HG02678 (cell line): ENCODE data around the gene CES4A.
"Not testable (repeated sequence)": the region's sequence is repeated elsewhere in the genome, so short reads cannot be mapped to it uniquely, and the experiment has no call there.

ENCODE experiments used
- ATAC-seq: cut with Tn5 transposase; IDR thresholded peaks from one replicate; pipeline ENCODE4 v1.9.1; 2021; ENCODE audit warnings: mild to moderate bottlenecking, moderate library complexity; ENCODE audit not compliant: unreplicated experiment

The CES4A gene

DNA sequence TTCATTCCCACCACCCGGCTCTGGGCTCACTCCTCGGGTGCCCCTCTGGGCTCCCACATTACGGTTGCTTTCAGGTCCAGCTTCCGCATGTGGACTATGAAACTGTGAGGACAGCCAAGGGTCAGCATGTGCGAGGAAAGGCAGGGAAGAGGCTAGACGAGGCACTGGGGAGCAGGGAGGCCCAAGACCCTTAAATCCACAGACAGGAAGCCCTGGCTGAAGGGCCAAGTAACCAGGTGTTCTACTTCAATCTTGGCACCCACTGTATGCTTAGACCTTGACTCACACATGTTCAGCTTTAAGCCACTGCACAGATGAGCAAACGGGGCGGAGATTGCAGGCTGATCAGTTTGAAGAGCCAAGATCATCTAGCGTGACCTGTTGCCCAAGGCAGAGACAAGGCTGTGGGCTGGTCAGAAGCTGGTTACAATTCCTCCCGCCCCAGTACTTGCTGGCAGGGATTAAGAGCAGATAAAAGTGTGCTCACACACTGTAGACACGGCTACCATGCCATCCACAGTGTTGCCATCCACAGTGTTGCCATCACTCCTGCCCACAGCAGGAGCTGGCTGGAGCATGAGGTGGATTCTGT is at the start of gene CES4A:
CES4A (plus strand) TSS at position 393 of the 592 bp plus-strand sequence; CDS start at position 577, 184 bp downstream.
- no peak for ATAC-seq

DNA sequence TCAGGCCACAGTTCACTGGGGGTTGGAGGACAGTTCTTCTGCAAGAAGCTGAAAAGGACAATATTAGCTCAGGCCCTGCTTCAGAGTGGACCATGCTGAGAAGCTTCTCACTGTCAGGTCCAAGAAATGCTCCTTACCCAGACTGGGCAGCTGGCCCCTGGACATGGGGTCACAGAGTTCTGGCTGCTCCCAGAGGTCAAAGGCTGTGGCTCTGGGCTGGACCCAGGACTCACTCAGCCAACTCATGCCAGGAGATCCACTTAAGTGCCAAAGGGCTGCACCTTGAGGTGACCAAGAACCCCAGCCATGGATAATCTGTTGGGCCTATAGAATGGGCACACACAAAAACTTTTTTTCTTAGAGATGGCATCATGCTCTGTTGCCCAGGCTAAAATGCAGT is 49.0 kb upstream of the CES4A start:
- no peak for ATAC-seq

DNA sequence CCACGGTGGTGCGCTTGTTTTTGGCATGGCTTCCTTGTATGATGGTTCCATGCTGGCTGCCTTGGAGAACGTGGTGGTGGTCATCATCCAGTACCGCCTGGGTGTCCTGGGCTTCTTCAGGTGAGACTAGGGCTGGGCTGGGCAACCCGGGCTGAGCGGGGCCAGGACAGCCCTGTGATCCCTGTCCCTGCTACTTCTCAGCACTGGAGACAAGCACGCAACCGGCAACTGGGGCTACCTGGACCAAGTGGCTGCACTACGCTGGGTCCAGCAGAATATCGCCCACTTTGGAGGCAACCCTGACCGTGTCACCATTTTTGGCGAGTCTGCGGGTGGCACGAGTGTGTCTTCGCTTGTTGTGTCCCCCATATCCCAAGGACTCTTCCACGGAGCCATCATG is 48.2 kb upstream of the CES4A start:
- no peak for ATAC-seq

DNA sequence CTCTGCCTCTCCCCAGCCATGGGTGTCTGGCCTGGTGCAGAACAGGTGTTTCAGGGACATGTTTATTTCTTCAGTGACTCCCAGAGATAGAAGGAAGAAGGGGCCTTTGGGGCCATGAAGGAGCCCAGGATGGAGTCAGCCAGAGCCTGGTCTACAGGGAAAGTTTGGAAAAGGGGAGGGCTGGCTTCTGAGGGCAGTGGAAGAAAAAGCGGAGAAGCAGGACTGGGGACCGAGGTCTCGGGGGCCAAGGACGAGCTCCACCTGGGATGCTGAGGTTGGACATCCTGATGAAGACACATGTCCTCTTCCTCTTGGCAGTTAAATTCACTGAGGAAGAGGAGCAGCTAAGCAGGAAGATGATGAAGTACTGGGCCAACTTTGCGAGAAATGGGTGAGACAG is 45.4 kb upstream of the CES4A start:
- ATAC-seq = no peak

DNA sequence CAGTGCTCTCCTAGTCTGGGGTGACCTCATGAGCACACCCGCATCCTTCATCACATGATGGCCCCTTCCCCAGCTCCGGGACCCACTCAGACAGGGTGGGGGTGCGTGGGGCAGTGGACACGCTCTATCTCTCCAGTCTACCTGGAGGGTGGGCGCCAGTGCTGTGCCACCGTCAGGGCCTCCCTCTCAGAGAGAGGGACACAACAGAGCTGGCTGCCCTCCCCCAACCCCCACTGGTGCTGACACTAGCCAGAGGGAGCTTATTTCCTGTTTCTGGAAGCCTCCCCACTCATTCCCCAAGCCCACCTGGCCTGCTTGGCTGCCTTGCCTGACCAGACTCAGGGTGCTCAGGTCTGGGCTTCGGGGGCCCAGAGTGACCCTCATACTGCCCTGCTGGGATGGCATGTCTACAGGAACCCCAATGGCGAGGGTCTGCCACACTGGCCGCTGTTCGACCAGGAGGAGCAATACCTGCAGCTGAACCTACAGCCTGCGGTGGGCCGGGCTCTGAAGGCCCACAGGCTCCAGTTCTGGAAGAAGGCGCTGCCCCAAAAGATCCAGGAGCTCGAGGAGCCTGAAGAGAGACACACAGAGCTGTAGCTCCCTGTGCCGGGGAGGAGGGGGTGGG is 44.8 kb upstream of the CES4A start:
- ATAC-seq = no peak

DNA sequence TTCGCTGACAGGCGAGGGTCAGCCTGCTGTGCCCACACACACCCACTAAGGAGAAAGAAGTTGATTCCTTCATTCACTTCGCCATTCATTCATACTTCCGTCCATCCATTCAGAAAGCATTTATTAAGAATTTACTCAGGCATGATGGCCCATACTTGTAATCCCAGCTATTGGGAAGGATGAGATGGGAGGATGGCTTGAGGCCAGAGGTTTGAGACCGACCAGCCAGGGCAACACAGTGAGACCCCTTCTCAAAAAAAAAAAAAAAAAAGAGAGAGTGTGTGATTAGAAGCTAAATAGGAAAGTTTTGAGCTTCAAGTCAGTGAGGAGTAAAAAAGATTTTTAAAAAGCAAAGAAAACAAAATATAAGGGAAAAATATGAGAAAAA is 44.3 kb upstream of the CES4A start:
- no peak for ATAC-seq

DNA sequence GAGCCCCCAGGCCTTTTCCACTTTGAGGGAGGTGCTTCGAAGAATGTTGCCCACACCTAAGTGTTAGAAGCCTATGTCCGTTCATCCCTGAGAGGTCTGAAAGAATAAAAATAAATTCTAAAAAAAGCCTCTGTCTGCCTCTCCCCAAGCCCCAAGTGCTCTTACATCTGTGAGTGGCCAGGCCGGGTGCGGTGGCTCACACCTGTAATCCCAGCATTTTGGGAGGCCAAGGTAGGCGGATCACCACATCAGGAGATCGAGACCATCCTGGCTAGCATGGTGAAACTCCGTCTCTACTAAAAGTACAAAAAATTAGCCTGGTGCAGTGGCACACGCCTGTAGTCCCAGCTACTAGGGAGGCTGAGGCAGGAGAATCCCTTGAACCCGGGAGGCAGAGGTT is 43.4 kb upstream of the CES4A start:
- ATAC-seq = not testable (repeated sequence)

DNA sequence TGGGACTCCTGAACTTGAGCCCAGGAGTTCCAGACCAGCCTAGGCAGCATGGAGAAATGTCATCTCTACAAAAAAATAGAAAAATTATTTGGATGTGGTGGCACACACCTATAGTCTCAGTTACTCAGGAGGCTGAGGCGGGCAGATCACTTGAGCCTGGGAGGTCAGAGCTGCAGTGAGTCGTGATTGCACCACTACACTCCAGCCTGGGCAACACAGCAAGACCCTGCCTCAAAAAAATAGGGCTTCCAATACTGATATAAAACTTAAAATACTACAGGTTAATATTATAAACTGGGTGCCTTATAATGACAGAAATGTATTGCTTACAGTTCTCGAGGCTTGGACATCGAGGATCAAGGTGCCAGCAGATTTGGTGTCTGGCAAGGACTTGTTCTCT is 42.5 kb upstream of the CES4A start:
- no peak for ATAC-seq

DNA sequence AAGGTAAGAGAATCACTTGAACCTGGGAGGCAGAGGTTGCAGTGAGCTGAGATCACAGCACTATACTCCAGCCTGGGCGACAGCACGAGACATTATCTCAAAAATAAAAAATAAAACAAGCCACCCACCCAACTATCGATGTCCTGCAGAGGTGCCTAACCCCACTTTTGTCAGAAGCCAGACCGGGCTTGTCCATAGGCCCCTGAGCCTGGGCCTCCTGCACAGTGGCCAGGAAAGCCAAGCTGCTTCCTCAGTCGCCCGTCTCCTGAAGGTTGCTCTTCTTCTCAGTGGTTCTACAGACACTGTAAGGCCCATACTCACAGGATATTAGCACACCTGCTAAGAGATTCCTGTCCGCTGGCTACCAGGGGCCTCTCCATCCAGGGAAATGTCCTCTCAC is 41.8 kb upstream of the CES4A start:
- no peak for ATAC-seq

DNA sequence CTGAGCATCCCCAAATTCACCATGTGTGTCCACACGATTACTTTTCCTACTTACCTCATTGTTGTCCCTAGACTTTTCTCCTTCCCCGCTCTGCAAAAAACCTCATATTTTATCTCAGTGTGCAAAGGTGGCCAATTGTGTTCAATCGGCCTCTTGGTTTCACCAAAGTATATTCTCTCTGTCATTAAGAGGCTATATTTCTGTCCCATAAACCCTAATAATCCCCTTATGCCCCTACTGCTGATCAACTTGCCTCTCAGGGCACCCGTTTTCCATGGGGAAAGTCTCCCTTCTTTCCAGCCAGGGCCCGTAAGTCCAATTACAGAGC is 41.5 kb upstream of the CES4A start:
- no peak for ATAC-seq

DNA sequence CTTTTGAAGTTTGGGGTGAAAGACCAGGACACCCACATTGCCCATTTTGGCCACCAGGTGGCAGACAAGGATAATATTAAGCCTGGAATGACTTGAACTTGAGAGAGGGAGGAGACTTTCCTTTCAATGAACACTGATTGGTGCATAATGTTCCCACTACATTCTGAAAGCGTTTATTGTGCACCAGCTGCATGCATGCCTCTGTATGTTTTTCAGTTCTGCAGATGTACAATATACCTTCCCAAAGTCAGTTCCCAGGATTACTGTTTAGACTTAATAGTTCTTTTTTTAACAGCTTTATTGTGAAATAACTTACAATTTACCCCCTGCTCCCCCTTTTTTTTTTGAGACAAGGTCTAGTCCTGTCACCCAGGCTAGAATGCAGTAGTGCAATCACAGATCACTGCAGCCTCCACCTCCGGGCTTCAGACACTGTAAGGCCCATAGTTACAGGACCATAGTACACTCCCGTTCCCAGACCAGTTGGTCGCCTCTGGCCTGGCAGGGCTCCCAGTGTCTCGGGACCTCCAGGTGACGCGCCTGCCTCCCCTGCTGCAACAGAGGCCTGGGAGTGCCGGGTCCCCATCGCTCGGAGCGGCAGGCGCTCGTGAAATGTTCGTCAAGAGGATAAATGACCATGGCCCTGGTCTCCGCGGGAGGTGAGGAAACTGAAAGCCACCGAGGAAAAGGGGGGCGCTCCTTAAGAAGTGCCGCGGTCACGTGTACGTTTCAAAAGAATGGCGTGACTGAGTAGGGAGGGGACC is 40.9 kb upstream of the CES4A start:
- no peak for ATAC-seq

DNA sequence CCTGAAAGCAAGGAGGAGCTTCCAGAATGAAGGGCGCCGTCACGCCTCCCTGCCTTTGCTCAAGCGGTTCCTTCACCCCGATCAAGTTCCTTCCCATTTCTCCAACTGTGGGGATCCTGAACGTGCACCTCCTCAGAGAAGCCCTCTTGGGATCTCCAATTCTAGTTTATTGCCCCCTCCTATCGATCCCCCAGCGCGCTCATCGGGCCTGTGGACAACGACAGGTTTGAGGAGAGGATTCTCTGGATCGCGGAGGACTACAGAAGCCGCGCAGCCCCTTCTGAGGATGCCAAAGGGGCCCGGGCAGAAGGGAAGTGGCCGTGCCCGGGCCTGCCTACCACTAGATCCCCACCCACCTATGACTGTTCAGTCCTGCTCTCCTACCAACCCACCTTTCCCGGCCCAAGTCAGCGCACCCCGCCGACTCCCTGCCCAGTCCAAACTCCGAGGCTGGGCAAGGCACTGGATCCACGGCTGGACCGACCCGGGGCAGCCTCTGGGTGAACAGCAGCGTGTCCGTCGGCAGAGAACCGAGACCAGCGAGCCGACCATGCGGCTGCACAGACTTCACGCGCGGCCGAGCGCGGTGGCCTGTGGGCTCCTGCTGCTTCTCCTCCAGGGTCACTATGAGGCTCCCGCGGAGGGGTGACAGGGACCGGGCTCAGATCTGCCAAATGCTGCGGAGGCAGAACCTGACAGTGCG is 40.1 kb upstream of the CES4A start:
- no peak for ATAC-seq

DNA sequence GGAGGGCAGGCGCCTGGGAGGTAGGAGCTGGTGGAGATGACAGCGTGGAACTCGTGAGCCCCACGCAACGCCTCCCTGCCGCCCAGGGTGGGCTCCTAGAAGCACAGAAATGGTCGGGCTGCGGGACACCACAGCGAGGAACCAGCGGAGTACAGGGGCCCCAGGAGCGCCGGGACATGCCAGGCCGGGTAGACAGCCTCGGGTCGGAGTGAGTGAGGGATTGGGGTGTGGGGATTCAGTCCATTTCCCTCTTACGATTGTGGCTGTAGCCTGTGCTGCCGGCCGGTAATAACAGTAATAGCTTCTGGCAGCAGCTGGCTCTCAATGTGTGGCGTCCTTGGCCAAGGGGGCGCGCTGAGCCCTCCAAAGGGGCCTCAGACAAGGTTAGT is 39.6 kb upstream of the CES4A start:
- ATAC-seq = no peak

DNA sequence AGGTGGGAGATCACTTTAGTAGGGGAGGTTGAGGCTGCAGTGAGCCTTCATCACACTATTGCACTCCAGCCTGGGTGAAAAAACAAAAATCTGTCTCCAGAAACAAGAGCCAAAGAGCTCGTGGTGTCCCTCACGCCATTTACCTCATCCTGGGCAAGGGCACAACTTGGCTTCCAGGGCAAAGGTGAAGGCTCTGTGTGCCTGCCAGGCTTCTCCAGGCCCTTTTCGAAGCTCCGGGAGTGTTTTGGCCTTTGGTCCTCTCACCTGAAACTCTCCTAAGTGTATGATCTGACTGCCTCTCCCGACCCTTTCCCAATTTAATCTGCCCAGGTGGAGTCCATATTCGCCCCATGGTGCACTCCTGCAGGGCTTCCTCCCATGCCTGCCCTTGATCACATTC is 38.9 kb upstream of the CES4A start:
- ATAC-seq = no peak

DNA sequence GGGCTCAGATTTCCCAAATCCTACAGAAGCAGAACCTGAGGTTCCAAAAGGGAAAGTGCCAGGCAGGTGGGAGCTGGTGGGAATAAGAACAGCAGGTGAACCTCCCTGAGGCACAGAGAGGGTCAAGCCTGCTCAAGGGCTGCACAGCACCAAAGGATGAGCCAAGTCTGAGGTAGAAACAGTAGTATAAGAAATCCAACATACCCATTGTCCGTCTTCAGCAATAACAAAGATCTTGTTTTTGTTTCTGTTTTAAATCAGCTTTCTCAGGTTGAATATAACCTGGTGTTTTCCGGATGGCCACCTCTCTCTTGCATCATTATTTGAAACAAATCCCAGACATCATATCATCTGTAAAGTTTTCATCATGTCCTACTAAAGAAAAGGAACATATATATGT is 38.0 kb upstream of the CES4A start:
- ATAC-seq = no peak

DNA sequence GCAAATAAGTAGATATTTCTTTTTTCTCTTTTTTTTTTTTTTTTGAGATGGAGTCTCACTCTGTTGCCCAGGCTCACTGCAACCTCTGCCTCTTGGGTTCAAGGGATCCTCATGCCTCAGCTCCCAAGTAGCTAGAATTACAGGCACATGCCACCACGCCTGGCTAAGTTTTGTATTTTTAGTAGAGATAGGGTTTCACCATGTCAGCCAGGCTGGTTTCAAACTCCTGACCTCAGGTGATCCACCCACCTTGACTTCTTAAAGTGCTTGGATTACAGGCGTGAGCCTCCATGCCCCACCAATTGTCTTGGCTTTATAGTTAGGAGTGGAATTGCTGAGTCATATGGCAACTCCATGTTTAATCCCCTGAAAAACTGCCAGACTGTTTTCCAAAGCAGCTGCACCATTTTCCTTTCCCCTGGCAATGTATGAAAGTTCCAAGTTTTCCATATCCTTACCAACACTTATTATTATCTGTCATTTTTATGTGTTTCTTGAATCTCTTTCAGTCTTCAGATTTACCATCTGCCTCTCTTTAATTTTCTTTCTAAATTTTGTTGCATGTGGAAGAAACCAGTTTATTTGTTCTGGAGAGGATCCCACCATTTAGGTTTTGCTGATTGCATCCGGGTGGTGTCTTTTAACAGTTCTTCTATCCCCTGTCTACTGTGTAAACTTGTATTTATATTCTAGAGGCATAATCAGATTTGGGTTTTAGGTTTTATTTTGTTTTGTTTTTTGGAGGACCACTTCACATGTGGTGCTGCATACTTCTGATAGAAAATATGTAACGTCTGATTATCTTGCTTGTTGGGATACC is 37.2 kb upstream of the CES4A start:
- no peak for ATAC-seq

DNA sequence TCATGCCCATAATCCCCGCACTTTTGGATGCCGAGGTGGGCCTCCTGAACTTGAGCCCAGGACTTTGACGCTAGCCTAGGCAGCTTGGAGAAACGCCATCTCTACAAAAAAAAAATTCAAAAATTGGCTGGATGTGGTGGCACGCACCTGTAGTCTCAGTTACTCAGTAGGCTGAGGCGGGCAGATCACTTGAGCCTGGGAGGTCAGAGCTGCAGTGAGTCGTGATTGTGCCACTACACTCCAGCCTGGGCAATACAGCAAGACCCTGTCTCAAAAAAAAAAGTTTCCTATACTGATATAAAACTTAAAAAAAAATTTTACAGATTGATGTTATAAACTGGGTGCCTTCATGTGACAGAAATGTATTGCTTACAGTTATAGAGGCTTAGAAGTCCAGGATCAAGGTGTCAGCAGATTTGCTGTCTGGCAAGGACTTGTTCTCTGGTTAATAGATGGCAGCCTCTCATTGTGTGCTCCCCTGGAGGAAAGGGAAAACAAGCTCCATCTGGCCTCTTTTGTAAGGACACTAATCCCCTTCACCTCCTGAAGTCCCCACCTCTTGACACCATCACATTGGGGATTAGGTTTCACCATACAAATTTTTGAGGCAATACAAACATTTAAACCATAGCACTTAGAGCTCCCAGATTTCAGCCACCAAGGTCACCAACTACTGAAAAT is 35.8 kb upstream of the CES4A start:
- no peak for ATAC-seq

DNA sequence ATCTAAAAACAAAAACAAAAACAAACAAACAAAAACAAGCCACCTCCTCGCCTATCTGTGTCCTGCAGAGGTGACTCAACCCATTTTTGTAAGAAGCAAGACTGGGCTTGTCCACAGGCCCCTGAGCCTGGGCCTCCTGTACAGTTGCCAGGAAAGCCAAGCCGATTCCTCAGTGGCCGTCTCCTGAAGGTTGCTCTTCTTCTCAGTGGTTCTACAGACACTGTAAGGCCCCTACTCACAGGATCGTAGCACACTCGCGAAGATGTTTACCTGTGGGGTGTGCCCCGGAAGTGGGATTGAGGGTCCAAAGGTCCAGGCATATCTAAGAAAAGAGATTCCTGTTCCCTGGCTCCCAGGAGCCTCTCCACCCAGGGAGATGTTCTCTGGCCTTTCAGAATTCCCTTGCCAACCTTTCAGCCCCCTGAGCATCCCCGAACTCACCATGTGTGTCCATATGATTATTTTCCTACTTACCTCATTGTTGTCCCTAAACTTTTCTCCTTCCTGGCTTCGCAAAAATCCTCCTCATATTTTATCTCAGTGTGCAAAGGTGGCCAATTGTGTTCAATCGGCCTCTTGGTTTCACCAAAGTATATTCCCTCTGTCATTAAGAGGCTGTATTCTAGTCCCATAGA is 34.8 kb upstream of the CES4A start:
- ATAC-seq = no peak

DNA sequence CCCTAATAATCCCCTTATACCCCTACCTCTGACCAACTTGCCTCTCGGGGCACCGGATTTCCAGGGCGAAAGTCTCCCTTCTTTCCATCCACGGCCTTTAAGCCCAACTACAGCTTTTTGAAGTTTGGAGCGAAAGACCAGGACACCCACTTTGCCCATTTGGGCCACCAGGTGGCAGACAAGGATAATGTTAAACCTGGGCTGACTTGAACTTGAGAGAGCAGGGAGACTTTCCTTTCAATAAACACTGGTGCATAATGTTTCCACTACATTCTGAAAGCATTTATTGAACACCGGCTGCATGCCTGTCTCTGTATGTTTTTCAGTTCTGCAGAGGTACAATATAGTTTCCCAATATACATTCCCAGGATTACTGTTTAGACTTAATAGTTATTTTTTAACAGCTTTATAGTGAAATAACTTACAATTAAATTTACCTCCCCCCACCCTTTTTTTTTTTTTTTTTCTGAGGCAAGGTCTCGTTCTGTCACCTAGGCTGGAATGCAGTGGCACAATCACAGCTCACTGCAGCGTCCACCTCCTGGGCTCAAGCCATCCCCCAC is 34.2 kb upstream of the CES4A start:
- no peak for ATAC-seq
